Colon (tissue), 2 donors: ENCODE data around the gene KRTAP5-2.
"Not testable (repeated sequence)": the region's sequence is repeated elsewhere in the genome, so short reads cannot be mapped to it uniquely, and the experiment has no call there.

Experiments used
- FAIRE-seq: peaks from 2 replicates; lab custom pipeline; 2012; peaks lifted over from hg19 to GRCh38; lab: Jason Lieb, UNC
- donor health status: control.
- donor health status: control.

The KRTAP5-2 gene

GRCh38 chr11:1589996-1590395 is 8.1 kb downstream of the KRTAP5-2 start:
- no peak for FAIRE-seq

- FAIRE-seq: not testable (repeated sequence)
These were observed 8.7 kb downstream of the KRTAP5-2 start for GRCh38 chr11:1589191-1589963.

DNA sequence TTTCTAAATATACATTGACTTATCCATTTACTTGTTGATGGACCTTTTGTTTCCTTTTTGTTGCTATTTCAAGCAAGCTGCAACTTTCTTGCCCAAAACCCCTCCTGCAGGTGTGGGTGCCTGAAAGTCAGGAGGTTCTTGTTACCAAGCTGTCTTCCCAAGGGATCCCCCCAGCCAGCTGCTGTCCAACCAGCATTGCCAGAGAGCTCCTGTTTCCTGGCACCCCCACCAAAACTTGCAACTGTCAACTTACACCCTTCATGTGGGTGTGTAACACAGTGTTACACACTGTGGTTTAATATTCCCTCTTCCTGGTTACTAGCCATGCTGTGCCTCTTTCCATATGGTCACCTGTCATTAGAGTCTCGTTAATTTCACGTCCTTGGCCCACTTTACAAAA is 11.4 kb downstream of the KRTAP5-2 start:
- FAIRE-seq: no peak

DNA sequence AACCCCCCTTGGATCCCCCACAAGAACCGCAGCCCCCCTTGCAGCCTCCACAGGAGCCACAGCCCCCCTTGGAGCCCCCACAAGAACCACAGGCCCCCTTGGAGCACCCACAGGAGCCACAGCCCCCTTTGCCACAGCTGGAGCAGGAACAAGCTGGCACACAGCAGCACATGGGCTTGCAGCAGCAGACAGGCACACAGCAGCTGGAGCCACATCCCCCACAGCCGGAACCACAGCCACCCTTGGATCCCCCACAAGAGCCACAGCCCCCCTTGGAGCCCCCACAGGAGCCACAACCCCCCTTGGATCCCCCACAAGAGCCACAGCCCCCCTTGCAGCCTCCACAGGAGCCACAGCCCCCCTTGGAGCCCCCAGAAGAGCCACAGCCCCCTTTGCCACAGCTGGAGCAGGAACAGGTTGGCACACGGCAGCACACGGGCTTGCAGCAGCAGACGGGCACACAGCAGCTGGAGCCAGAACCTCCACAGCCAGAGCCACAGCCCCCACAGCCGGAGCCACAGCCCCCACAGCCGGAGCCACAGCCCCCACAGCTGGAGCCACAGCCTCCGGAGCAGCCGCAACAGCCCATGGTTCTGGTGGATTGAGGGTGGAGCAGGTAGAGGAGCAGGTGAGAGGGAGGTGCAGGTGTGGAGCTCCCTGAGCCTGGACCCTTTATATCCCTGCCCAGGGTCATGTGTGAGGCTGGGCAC is 13.3 kb downstream of the KRTAP5-2 start, which contains the start of gene KRTAP5-1:
KRTAP5-1 (minus strand) TSS at position 623 of the 710 bp plus-strand sequence; CDS start at position 589, 34 bp downstream.
- FAIRE-seq: not testable (repeated sequence)

DNA sequence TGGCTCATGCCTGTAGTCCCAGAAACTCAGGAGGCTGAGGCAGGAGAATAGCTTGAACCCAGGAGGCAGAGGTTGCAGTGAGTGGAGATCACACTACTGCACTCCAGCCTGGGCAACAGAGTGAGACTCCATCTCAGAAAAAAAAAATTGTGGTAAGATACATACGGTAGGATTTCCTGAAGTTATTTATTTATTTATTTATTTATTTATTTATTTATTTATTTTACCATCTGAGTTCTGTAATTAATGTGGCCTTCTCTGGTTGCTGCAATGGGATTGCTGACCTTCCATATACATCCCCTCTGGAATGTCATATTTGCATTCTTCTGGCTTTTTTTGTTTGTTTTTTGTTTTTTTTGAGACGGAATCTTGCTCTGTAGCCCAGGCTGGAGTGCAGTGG is 15.2 kb downstream of the KRTAP5-2 start:
- FAIRE-seq: not testable (repeated sequence)

DNA sequence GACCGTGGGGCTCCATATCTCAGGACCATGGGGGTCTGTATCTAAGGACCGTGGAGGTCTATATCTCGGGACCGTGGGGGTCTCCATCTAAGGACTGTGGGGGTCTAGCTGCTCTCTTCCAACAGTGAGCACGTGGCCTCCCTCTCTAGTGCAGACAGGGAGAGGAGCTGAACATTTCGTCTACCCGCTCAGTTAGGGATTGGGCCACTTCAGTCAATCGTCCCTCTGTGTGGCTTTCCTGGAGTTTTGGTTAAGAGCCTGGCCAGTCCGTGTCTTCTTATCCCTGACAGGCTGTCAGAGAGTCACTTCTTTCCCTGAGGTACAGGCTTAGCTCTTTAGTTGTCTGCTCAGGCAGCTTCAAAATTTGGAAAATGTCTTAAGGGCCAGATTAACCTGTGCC is 16.1 kb downstream of the KRTAP5-2 start:
- no peak for FAIRE-seq

- no peak for FAIRE-seq
These were observed 21.3 kb downstream of the KRTAP5-2 start for GRCh38 chr11:1576825-1577224.

GRCh38 chr11:1575756-1576155 is 22.3 kb downstream of the KRTAP5-2 start:
- FAIRE-seq: not testable (repeated sequence)

DNA sequence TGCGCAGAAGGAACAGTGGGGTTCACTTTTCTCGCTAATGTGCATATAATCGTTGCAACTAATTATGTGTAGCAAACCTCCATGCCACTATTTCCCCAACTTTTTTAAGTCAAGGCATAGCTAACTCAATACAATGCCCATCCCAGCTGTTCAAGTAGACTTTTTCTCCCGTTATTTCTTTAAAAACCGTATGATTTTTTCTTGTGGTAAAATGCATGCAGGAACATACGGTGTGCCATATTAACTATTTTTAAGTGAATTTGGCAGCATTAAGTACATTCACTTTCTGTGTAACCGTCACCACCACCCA is 23.2 kb downstream of the KRTAP5-2 start:
- FAIRE-seq: no peak

- no peak for FAIRE-seq
These were observed 23.7 kb downstream of the KRTAP5-2 start for GRCh38 chr11:1574238-1574932.

- no peak for FAIRE-seq
These were observed 24.2 kb downstream of the KRTAP5-2 start for GRCh38 chr11:1573903-1574237.

DNA sequence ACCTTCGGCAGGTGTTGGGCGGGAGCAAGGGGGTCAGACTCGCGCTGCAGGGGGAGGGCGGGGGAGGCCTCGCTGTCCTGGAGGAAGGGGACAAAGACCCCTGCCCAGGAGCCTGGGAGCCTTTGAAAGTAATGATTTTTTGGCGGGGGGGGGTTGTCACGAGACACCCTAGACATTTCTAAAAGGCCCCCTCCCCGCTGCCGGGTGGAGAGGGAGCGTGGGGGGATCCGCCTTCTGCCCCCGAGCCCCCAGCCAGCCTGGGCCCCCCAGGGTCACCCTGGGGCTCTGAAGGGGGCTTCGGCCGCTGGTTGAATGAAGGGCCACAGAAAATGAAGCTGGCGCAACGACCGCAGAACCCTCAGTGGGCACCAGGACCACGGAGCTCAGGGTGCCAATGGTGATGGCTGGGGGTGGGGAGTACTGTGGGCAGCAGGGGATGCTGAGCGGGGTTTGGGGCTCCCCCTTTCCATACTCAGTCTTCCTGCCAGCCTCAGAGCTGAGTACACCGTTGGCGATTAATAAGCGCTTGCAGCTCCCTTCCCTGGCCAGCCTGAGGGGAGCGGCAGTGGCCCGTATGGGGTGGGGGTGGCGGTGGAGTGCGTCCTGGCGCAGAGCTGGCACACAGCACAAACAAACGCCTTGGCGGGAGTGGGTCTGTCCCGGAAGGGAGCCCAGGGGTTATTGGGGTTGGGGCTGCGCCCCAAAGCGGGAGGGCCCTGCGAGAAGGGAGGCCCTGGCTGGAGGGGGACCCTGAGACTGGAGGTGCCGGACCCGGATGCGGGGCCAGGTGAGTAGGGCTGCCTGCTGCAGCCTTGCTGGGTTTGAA is 24.8 kb downstream of the KRTAP5-2 start:
- FAIRE-seq: no peak

GRCh38 chr11:1572197-1573076 is 25.7 kb downstream of the KRTAP5-2 start, which contains the start of gene DUSP8:
DUSP8 (minus strand) TSS chr11:1572271; CDS start chr11:1565826, 6,445 bp downstream.
- no peak for FAIRE-seq

GRCh38 chr11:1571760-1572196 is 26.3 kb downstream of the KRTAP5-2 start:
- no peak for FAIRE-seq

GRCh38 chr11:1570896-1571759 is 27.0 kb downstream of the KRTAP5-2 start:
- FAIRE-seq: no peak

- no peak for FAIRE-seq
These were observed 27.6 kb downstream of the KRTAP5-2 start for GRCh38 chr11:1570531-1570895.

- no peak for FAIRE-seq
These were observed 28.1 kb downstream of the KRTAP5-2 start for GRCh38 chr11:1570001-1570453.

DNA sequence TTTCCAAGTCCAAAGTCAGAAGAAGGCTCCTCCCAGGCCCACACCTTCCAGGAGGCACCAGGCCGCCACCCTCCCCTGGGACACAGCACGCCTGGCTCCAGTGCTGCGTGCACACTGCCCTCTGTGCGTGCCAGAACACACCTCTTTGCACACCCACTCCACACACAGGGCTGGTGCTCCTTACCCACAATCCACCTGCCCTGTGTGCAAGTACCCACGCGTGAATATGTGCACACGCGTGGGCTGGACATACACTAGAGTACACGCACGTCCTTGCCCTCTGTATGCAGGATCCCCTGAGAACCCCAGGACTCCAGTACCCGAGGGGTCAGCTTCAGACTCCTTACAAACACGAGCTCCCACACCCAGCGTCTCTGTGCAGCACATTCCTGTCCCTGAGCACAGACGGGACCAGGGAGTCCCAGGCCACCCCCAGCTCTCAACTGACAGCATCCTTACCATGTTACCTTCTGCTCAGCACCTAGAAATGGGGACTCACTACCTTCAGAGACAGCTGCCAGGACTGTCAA is 28.8 kb downstream of the KRTAP5-2 start:
- no peak for FAIRE-seq

DNA sequence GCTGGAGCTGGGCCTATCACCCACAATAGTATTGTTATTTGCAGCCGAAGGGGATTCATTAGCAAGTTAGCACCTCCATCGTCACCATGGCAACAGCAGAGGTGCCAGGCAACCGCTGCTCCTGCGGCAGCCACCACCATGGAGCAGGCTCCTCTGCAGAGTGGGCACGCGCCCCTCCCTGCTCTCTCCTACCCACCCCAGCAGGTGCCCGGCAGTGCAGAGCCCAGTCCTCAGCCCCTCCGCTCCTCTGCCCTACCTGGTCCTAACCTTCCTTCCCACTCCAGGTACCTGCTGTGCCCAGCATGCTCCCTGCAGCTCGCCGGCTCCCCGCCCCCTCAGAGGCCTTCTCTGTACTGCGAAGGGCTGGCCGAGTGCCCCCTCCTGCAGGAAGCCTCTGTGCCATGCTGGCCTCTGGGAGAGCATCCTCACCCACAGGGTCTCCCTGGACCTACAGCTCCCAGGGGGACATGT is 29.6 kb downstream of the KRTAP5-2 start:
- FAIRE-seq: no peak

GRCh38 chr11:1567721-1568100 is 30.4 kb downstream of the KRTAP5-2 start:
- FAIRE-seq: no peak
